ENCODE data around the gene CDCA4. TPM values are rescaled to one million over a fixed set of nuclear protein-coding genes. Genes with fewer than 3 reads are reported as not detected.

CDCA4 gene
- total and polyA plus RNA-seq, 10 donors, result 5.8 to 15.1 (median 8.6) TPM

DNA sequence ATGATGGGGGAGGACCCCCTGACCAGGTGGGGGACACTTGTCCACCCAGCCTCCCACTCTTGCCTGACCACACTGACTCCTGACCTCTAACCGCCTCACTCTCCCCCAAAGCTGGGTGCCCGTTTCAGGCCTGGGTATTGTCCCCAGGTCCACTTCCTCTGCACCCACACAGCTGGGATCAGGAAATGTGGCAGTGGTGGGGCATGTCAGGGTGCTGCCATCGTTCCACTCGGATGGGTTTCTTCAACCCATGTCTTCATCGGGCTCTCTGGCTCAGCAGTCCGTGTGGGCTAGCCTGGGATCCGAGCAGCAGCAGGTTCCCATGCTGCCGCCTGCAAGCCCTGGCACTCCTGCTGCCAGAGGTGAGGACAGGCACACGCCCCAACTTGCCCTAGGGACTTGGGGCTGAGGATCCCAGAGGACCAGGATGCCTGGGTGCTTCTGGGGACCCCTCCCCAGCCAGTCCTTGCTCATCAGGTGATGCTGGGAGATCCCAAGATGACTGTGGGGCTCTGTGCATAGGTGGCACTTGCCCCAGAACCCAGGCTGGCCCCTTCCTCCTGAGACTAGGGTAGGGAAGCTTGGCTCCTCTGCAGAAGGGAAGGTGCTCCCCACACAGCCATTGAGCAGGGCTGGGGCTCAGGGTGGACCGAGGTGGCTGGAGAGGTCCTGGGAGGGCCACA lies 38.2 kb downstream of the CDCA4 start:
- 69 to 86% (median 75%) methylated on average over 3 to 10 of the region's 10 CpGs for WGBS, 5 donors
- H3K4me1 ChIP-seq, result peaks cover 8 to 37% (median 24%) of the 10 kb centered on the region in 6 donors
- TF ChIP-seq, protein P1, sequence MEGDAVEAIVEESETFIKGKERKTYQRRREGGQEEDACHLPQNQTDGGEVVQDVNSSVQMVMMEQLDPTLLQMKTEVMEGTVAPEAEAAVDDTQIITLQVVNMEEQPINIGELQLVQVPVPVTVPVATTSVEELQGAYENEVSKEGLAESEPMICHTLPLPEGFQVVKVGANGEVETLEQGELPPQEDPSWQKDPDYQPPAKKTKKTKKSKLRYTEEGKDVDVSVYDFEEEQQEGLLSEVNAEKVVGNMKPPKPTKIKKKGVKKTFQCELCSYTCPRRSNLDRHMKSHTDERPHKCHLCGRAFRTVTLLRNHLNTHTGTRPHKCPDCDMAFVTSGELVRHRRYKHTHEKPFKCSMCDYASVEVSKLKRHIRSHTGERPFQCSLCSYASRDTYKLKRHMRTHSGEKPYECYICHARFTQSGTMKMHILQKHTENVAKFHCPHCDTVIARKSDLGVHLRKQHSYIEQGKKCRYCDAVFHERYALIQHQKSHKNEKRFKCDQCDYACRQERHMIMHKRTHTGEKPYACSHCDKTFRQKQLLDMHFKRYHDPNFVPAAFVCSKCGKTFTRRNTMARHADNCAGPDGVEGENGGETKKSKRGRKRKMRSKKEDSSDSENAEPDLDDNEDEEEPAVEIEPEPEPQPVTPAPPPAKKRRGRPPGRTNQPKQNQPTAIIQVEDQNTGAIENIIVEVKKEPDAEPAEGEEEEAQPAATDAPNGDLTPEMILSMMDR (IDR thresholded peaks at IDR 0.05 in 8 of 11, conservative IDR thresholded peaks at IDR 0.05 in 3 of 11), result no peak
- TF ChIP-seq POLR2AphosphoS5 (IDR thresholded peaks at IDR 0.05) (no peak), POLR2A (IDR thresholded peaks at IDR 0.05) (no peak)
- H3K9me3 ChIP-seq, result no peaks in the 10 kb centered on the region
- no peak overlapping the region for H3K4me3 ChIP-seq
- H3K36me3 ChIP-seq, result no peaks in the 10 kb centered on the region
- DNase-seq, result peak; percentile 62
- no peak overlapping the region for H3K27ac ChIP-seq
- H3K27me3 ChIP-seq (replicated peaks in 1 of 7), result peaks cover 0 to 18% (median 9%) of the 10 kb centered on the region in 7 donors
- intact Hi-C loops (cut with DNase I; ENCODE audit: low total_unique reads), result no loop called here

DNA sequence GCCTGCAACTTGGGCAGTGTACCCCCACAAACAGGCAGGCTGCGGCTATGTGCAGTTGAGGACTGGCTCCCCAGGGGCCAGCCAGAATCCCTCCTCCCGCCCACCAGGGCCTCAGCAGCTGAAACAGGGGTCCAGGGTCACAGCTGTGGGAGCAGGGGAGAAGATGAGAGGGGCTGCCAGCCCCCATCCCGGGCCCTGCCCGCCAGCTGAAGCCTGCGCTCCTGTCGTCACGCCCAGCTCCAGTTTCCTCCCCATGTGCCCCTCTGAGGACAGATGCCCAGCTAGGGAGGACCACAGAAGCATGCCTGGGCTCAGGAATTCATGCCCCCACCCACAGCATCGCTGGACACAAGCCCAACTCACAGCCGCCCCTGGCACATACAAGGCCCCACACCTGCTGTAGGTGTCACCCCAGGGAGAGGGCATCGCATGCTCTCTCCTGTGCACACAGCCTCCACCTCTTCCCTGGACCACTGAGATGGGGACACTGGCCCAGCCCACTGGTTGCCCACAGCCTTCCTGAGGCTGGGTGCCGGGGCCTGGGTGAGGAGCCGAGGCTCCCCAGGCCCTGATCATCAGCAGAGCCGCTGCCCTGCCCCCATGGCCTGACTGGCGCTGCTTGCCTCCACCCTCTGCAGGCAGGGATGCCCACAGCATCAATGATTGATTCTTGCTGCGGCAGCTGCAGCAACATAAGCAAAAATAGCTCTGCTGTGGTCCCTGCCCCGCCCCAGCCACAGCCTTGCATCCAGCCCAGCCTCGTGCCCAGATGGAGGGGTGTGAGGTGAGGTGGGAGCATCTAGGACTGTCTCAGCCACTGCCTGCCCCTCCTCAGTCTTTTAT lies 39.0 kb downstream of the CDCA4 start:
- Histone ChIP-seq H3K27ac (no peak overlapping the region), H3K36me3 (no peaks in the 10 kb centered on the region), H3K9me3 (no peaks in the 10 kb centered on the region), H3K4me3 (no peak overlapping the region), H3K27me3 (replicated peaks in 1 of 7) (peaks cover 0 to 26% (median 17%) of the 10 kb centered on the region in 7 donors), H3K4me1 (peaks cover 14 to 39% (median 28%) of the 10 kb centered on the region in 6 donors)
- TF ChIP-seq, protein P1 (IDR thresholded peaks at IDR 0.05 in 8 of 11, conservative IDR thresholded peaks at IDR 0.05 in 3 of 11), result no peak
- TF ChIP-seq POLR2A (IDR thresholded peaks at IDR 0.05) (no peak), POLR2AphosphoS5 (IDR thresholded peaks at IDR 0.05) (no peak)
- whole genome bisulfite sequencing, 5 donors, result 72 to 84% (median 79%) methylated on average over 7 to 17 of the region's 17 CpGs
- DNase-seq, result peak; percentile 72
- intact Hi-C loops (cut with DNase I; ENCODE audit: low total_unique reads), result no loop called here

DNA sequence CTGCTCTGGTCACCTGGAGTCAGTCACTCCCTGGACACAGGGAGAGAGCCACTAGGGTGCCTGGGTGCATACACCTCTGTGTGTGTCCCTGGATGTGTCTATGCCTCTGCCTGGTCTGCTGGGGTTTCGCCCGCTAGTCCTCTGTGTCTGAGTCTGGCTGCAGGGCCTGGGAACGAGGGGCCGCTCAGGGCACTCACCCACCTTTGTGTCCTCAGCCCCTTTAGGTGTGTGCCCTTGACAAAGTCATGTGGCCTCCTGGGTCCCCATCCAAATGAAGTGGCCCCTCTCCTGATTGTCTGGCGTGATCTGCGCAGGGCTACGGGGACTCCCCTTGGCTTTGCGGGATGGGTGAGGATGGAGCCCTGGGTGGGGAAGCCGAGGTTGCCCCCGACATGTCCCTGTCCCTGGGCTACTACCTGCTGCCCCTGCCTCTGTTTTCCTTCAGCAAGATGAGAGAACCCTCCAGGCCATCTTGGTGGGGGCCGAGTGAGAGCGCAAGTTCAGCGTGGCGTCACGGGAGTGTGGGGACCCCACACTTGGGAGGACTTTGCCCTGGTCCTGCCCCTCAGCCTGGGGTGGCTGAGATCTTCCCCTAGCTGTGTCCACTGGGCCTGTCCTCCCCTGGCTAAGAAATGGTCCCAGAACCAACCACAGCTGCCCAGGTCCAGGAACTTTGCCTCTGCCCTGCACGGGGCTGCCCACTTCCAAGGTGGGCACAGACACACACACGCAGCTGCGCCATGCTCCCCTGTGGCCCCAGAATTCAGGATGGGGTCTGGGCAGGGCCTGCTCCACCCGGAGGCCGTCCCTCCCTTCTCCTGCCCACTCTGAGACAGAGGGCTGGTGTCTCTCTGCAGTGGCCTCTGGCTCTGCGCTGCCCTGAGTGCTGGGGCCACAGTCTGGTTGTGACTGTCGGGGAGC lies 40.0 kb downstream of the CDCA4 start:
- Histone ChIP-seq H3K36me3 (no peaks in the 10 kb centered on the region), H3K4me3 (no peak overlapping the region), H3K4me1 (peaks cover 9 to 39% (median 28%) of the 10 kb centered on the region in 6 donors), H3K27ac (no peak overlapping the region), H3K9me3 (no peaks in the 10 kb centered on the region), H3K27me3 (replicated peaks in 1 of 7) (peaks cover 0 to 36% (median 28%) of the 10 kb centered on the region in 7 donors)
- 82 to 92% (median 90%) methylated on average over 17 to 22 of the region's 22 CpGs for WGBS, 5 donors
- intact Hi-C loops (cut with DNase I; ENCODE audit: low total_unique reads), result no loop called here
- peak; percentile 67 for DNase-seq
- TF ChIP-seq POLR2A (IDR thresholded peaks at IDR 0.05) (no peak), POLR2AphosphoS5 (IDR thresholded peaks at IDR 0.05) (no peak)
- TF ChIP-seq, protein P1 (IDR thresholded peaks at IDR 0.05 in 8 of 11, conservative IDR thresholded peaks at IDR 0.05 in 3 of 11), result no peak

Measured in spleen (tissue), 11 donors.